ENCODE data around the gene DOCK10.

Gene DOCK10

DNA sequence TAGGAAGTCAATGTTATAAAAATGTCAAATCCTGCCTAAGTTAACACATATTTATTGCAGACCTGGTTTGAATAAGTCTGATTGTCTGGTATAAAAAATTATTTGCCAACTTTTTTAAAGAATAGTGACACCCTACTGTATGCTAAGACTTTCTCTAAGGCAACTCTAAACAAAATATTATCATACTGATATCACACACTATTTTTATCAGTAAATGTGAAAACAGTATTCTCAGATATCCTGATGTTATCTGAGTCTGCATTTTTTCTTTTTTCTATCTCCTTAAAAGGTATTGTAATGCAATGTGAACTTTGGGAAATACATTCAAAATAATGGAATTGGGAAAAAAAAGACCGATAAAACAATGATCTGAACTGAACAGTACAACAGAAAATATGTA is 127.1 kb downstream of the DOCK10 start:
- no peak overlapping the region for H3K27ac ChIP-seq (ENCODE audit: low read depth, low read length)
- H3K4me3 ChIP-seq (ENCODE audit: low read depth in 1 of 5, low read length in 5 of 5), result no peak overlapping the region
- H3K9me3 ChIP-seq (ENCODE audit: control insufficient read depth in 5 of 5, low read length in 5 of 5), result no peaks in the 10 kb centered on the region

DNA sequence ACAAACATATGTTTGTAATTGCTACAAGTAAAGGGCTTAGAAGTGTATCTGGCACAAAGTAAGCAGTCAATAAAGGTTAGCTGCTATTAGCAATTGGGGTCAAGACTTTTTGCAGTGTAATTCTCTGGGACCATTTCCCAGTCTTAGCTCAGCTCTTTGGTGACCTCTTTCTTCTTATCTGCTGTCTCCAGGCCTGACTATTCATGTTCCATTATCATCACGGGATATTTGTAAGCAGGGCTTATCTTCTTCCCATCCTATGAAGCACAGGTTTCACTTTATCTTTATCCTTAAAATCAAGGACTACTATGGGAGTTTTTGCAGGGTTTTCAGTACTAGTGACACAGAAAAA is 131.7 kb downstream of the DOCK10 start:
- peaks cover 0 to 23% (median 15%) of the 10 kb centered on the region in 5 donors for H3K4me1 ChIP-seq (ENCODE audit: control insufficient read depth in 5 of 5, insufficient read depth in 5 of 5, low read length in 5 of 5)
- peak overlapping the region in 1 of 5 donors; percentile 19 for H3K4me3 ChIP-seq (ENCODE audit: low read depth in 1 of 5, low read length in 5 of 5)

More for the DNA sequence above, 127.1 kb downstream of the DOCK10 start:
- peaks cover 0 to 14% (median 8%) of the 10 kb centered on the region in 5 donors for H3K4me1 ChIP-seq (ENCODE audit: control insufficient read depth in 5 of 5, insufficient read depth in 5 of 5, low read length in 5 of 5)
- H3K27me3 ChIP-seq (ENCODE audit: control insufficient read depth in 5 of 5, insufficient read depth in 4 of 5, low read length in 5 of 5), result no peaks in the 10 kb centered on the region
- H3K9ac ChIP-seq (ENCODE audit: low read length in 5 of 5), result no peak overlapping the region
- peaks cover 0 to 4% (median 0%) of the 10 kb centered on the region in 5 donors for H3K36me3 ChIP-seq (ENCODE audit: control insufficient read depth in 5 of 5, insufficient read depth in 5 of 5, low read length in 5 of 5)

DNA sequence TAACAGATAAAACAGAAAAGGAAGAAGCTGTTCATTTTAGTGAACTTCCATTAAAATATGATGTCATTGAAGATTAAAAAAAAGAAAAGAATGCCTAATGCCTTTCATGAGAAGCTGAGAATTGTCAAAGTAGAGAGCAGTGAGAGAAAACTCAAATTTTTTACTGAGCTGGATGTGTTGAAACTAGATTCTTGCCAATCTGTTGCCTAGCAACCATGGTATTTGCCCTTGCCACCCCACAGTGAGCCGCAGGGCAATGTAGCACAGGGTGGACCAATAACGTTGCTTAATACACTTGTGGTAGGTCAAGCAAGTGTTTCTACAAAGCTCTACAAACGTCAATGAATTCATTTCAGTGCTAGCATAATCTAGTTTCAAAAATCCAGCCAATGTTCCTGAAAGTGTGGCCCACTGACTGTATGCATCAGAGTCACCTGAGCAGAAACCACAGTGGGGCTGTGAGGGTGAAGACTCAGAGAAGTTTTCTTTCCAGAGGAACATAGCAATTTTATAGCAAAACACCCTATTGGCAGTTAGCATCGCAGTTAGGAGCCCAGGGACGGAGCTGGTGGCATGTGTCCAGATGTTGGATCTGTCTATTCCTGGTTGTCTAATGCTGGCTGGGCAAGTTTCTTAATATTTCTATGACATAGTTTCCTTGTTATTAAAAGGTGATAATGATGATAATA is 132.2 kb downstream of the DOCK10 start:
- peak overlapping the region in 1 of 5 donors; percentile 19 for H3K4me3 ChIP-seq (ENCODE audit: low read depth in 1 of 5, low read length in 5 of 5)
- peak overlapping the region in 1 of 5 donors; percentile 41 for H3K9ac ChIP-seq (ENCODE audit: low read length in 5 of 5)

More for the DNA sequence above, 131.7 kb downstream of the DOCK10 start:
- H3K9ac ChIP-seq (ENCODE audit: low read length in 5 of 5), result no peak overlapping the region
- H3K36me3 ChIP-seq (ENCODE audit: control insufficient read depth in 5 of 5, insufficient read depth in 5 of 5, low read length in 5 of 5), result no peaks in the 10 kb centered on the region
- peak overlapping the region; percentile 61 for H3K27ac ChIP-seq (ENCODE audit: low read depth, low read length)
- no peaks in the 10 kb centered on the region for H3K27me3 ChIP-seq (ENCODE audit: control insufficient read depth in 5 of 5, insufficient read depth in 4 of 5, low read length in 5 of 5)
- H3K9me3 ChIP-seq (ENCODE audit: control insufficient read depth in 5 of 5, low read length in 5 of 5), result no peaks in the 10 kb centered on the region

DNA sequence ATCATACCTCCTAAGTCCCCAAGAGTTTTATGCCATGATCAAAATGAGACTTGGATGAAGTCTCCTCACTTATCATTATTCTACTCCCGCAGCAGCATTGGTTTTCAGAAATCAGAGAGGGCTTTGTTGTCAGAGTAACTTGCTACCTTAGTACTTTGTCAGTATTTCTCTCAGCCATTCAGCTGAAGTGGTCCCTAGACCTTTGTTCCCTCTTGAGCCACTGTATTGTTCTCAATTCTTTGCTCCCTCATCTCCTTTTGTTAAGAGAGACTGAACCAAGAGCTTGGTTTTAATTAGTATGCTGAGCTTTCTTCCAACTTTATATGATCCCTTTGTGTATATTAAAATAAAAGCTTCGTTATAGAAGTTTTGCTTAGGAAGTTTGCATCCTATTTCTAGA is 133.4 kb downstream of the DOCK10 start:
- Histone ChIP-seq H3K4me1 (ENCODE audit: control insufficient read depth in 5 of 5, insufficient read depth in 5 of 5, low read length in 5 of 5) (peaks cover 0 to 23% (median 15%) of the 10 kb centered on the region in 5 donors), H3K4me3 (ENCODE audit: low read depth in 1 of 5, low read length in 5 of 5) (no peak overlapping the region), H3K9ac (ENCODE audit: low read length in 5 of 5) (no peak overlapping the region), H3K36me3 (ENCODE audit: control insufficient read depth in 5 of 5, insufficient read depth in 5 of 5, low read length in 5 of 5) (no peaks in the 10 kb centered on the region), H3K27ac (ENCODE audit: low read depth, low read length) (no peak overlapping the region), H3K27me3 (ENCODE audit: control insufficient read depth in 5 of 5, insufficient read depth in 4 of 5, low read length in 5 of 5) (no peaks in the 10 kb centered on the region), H3K9me3 (ENCODE audit: control insufficient read depth in 5 of 5, low read length in 5 of 5) (no peaks in the 10 kb centered on the region)

More for the DNA sequence above, 132.2 kb downstream of the DOCK10 start:
- no peaks in the 10 kb centered on the region for H3K36me3 ChIP-seq (ENCODE audit: control insufficient read depth in 5 of 5, insufficient read depth in 5 of 5, low read length in 5 of 5)
- no peaks in the 10 kb centered on the region for H3K9me3 ChIP-seq (ENCODE audit: control insufficient read depth in 5 of 5, low read length in 5 of 5)
- H3K4me1 ChIP-seq (ENCODE audit: control insufficient read depth in 5 of 5, insufficient read depth in 5 of 5, low read length in 5 of 5), result peaks cover 0 to 23% (median 15%) of the 10 kb centered on the region in 5 donors
- no peaks in the 10 kb centered on the region for H3K27me3 ChIP-seq (ENCODE audit: control insufficient read depth in 5 of 5, insufficient read depth in 4 of 5, low read length in 5 of 5)
- peak overlapping the region; percentile 61 for H3K27ac ChIP-seq (ENCODE audit: low read depth, low read length)

DNA sequence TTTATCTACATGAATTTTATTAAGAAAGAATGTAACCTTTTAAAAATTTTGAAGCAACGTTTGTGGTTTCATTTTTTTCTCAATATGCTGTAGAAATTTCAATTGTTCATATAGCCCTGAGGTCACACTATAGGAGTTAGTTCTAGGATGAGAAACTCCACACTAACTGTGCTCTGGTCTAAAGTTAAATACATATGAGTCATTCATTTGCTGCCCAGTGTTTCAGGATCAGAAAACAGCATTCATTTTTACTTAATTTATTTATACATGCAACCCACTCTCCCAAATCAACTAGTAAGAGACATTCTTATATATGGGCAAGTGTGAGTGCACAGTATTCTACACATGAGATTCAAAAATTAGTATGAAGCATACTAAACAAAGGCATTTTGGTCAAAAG is 137.9 kb downstream of the DOCK10 start:
- Histone ChIP-seq H3K27me3 (ENCODE audit: control insufficient read depth in 5 of 5, insufficient read depth in 4 of 5, low read length in 5 of 5) (no peaks in the 10 kb centered on the region), H3K36me3 (ENCODE audit: control insufficient read depth in 5 of 5, insufficient read depth in 5 of 5, low read length in 5 of 5) (no peaks in the 10 kb centered on the region), H3K27ac (ENCODE audit: low read depth, low read length) (no peak overlapping the region), H3K4me1 (ENCODE audit: control insufficient read depth in 5 of 5, insufficient read depth in 5 of 5, low read length in 5 of 5) (peaks cover 0 to 2% (median under 1%) of the 10 kb centered on the region in 5 donors), H3K9me3 (ENCODE audit: control insufficient read depth in 5 of 5, low read length in 5 of 5) (no peaks in the 10 kb centered on the region), H3K9ac (ENCODE audit: low read length in 5 of 5) (no peak overlapping the region), H3K4me3 (ENCODE audit: low read depth in 1 of 5, low read length in 5 of 5) (no peak overlapping the region)

DNA sequence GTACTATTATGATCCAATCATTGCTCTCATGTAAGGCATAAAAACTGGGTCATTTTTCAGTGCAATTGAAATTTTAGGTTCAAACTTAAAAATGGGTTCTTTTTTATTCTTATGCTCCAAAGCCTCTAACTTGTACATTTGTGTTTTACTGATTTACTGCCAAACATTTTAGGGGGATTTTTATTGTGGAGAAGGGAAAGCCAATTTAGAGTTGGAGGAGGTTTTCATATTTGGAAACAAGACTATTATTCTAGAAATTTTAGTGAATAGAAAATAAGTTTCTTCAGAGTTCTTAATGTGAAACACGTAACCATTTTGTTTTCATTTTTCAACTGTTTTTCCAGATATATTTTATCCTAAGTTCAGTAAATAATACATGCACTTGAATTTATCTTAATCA is 138.6 kb downstream of the DOCK10 start:
- Histone ChIP-seq H3K9ac (ENCODE audit: low read length in 5 of 5) (no peak overlapping the region), H3K9me3 (ENCODE audit: control insufficient read depth in 5 of 5, low read length in 5 of 5) (no peaks in the 10 kb centered on the region), H3K4me1 (ENCODE audit: control insufficient read depth in 5 of 5, insufficient read depth in 5 of 5, low read length in 5 of 5) (no peaks in the 10 kb centered on the region), H3K27ac (ENCODE audit: low read depth, low read length) (no peak overlapping the region), H3K27me3 (ENCODE audit: control insufficient read depth in 5 of 5, insufficient read depth in 4 of 5, low read length in 5 of 5) (no peaks in the 10 kb centered on the region), H3K36me3 (ENCODE audit: control insufficient read depth in 5 of 5, insufficient read depth in 5 of 5, low read length in 5 of 5) (no peaks in the 10 kb centered on the region), H3K4me3 (ENCODE audit: low read depth in 1 of 5, low read length in 5 of 5) (no peak overlapping the region)

DNA sequence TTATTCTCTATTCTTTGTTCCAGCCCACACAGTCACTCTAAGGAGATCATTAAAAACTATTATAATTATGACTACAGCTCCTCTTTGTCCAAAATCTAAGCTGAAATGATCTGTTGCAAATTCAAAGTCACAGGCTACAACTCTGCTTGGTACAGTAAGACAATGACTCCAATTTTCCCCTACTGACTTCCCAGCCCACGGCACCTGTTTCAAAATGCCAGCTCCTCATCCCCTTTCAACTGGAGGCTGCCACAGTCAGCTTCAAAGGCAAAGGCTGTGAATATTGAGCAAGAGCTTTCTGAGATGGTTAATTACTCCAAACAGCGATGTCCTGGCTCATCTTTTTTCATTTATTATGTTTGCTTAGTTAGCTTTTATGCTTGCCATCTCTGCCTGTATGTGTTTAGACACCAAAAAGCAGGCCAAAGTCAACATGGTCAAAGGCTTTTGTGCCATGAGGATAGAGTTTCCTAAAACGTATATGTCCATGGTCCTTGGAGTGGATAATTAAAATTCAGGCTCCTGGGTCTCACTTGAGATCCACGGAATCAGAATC is 141.1 kb downstream of the DOCK10 start:
- H3K36me3 ChIP-seq (ENCODE audit: control insufficient read depth in 5 of 5, insufficient read depth in 5 of 5, low read length in 5 of 5), result no peaks in the 10 kb centered on the region
- H3K27me3 ChIP-seq (ENCODE audit: control insufficient read depth in 5 of 5, insufficient read depth in 4 of 5, low read length in 5 of 5), result no peaks in the 10 kb centered on the region
- no peak overlapping the region for H3K9ac ChIP-seq (ENCODE audit: low read length in 5 of 5)
- H3K4me1 ChIP-seq (ENCODE audit: control insufficient read depth in 5 of 5, insufficient read depth in 5 of 5, low read length in 5 of 5), result no peaks in the 10 kb centered on the region
- H3K4me3 ChIP-seq (ENCODE audit: low read depth in 1 of 5, low read length in 5 of 5), result no peak overlapping the region
- H3K9me3 ChIP-seq (ENCODE audit: control insufficient read depth in 5 of 5, low read length in 5 of 5), result no peaks in the 10 kb centered on the region
- no peak overlapping the region for H3K27ac ChIP-seq (ENCODE audit: low read depth, low read length)

DNA sequence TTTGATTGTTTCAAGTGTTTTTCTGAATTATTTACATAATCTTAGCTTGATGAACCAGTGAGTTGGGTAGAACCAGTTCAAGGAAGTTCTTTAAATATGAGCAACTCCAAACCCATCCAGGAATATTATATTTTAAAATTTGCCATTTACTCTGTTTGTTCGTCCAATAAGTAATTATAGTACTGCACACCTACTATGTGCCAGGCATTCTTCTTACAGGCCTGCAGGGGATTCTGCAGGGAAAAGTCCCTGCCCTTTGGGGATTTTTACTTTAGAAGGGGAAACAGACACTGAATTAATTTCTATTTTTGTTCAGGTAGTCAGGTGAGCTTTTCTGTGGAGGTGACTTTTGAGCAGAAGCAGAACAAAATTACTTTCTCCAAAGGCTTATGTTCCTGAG is 146.9 kb downstream of the DOCK10 start:
- H3K9me3 ChIP-seq (ENCODE audit: control insufficient read depth in 5 of 5, low read length in 5 of 5), result no peaks in the 10 kb centered on the region
- no peaks in the 10 kb centered on the region for H3K36me3 ChIP-seq (ENCODE audit: control insufficient read depth in 5 of 5, insufficient read depth in 5 of 5, low read length in 5 of 5)
- peaks cover 0 to 4% (median 0%) of the 10 kb centered on the region in 5 donors for H3K4me1 ChIP-seq (ENCODE audit: control insufficient read depth in 5 of 5, insufficient read depth in 5 of 5, low read length in 5 of 5)
- no peak overlapping the region for H3K4me3 ChIP-seq (ENCODE audit: low read depth in 1 of 5, low read length in 5 of 5)
- H3K9ac ChIP-seq (ENCODE audit: low read length in 5 of 5), result no peak overlapping the region
- H3K27ac ChIP-seq (ENCODE audit: low read depth, low read length), result no peak overlapping the region
- H3K27me3 ChIP-seq (ENCODE audit: control insufficient read depth in 5 of 5, insufficient read depth in 4 of 5, low read length in 5 of 5), result no peaks in the 10 kb centered on the region

DNA sequence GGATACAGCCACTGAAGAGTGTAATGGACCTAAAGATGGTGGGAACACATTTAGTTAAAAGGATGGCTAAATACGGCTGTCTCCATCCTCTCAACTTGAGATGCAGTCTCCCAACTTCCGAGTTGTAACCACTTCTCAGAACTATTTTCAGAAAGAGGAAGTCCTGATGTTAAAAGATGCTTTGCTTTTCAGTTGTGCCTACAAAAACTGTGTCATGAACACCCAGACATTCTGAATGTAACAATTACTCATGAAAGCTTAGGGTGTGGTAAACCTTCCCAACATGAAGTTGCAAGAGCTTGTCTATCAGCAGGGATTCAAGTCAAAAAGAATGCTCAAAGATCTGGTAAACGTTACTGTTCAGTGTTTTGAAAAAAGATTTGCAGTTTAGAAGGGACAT is 147.9 kb downstream of the DOCK10 start:
- no peaks in the 10 kb centered on the region for H3K36me3 ChIP-seq (ENCODE audit: control insufficient read depth in 5 of 5, insufficient read depth in 5 of 5, low read length in 5 of 5)
- H3K9me3 ChIP-seq (ENCODE audit: control insufficient read depth in 5 of 5, low read length in 5 of 5), result no peaks in the 10 kb centered on the region
- H3K4me1 ChIP-seq (ENCODE audit: control insufficient read depth in 5 of 5, insufficient read depth in 5 of 5, low read length in 5 of 5), result peaks cover 0 to 4% (median 0%) of the 10 kb centered on the region in 5 donors
- no peak overlapping the region for H3K4me3 ChIP-seq (ENCODE audit: low read depth in 1 of 5, low read length in 5 of 5)
- no peak overlapping the region for H3K9ac ChIP-seq (ENCODE audit: low read length in 5 of 5)
- H3K27me3 ChIP-seq (ENCODE audit: control insufficient read depth in 5 of 5, insufficient read depth in 4 of 5, low read length in 5 of 5), result no peaks in the 10 kb centered on the region
- no peak overlapping the region for H3K27ac ChIP-seq (ENCODE audit: low read depth, low read length)

DNA sequence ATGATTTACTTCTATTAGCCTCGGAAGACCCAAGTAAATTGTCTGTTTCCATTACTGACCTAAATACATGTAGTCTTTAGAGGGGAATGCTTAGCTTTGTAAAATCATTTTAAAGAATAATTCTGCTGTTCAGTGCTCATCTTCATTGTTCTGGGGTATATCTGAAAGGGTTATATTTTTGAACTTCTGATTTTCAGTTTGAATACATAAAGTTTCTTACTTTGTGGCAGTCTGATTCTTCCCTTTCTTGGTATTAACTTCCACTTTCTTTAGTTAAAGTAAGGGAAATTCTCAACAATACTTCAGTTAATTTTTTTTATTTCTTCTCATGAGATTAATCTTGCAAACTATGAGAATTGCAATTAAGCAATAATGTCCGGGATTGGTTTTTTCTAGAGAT is 148.4 kb downstream of the DOCK10 start:
- H3K4me1 ChIP-seq (ENCODE audit: control insufficient read depth in 5 of 5, insufficient read depth in 5 of 5, low read length in 5 of 5), result peaks cover 0 to 4% (median 0%) of the 10 kb centered on the region in 5 donors
- no peak overlapping the region for H3K9ac ChIP-seq (ENCODE audit: low read length in 5 of 5)
- H3K4me3 ChIP-seq (ENCODE audit: low read depth in 1 of 5, low read length in 5 of 5), result no peak overlapping the region
- no peak overlapping the region for H3K27ac ChIP-seq (ENCODE audit: low read depth, low read length)
- H3K9me3 ChIP-seq (ENCODE audit: control insufficient read depth in 5 of 5, low read length in 5 of 5), result no peaks in the 10 kb centered on the region
- no peaks in the 10 kb centered on the region for H3K36me3 ChIP-seq (ENCODE audit: control insufficient read depth in 5 of 5, insufficient read depth in 5 of 5, low read length in 5 of 5)
- H3K27me3 ChIP-seq (ENCODE audit: control insufficient read depth in 5 of 5, insufficient read depth in 4 of 5, low read length in 5 of 5), result no peaks in the 10 kb centered on the region

All from subcutaneous abdominal adipose tissue (tissue), 5 donors.